ENCODE results near the gene AGAP2.

The AGAP2 gene

GRCh38 chr12:57782243-57782607 lies 43.7 kb upstream of the AGAP2 start:
- TF ChIP-seq TAF1 (IDR thresholded peaks at IDR 0.05; ENCODE audit: borderline replicate concordance, insufficient read depth, low read length) (no peak), REST (IDR thresholded peaks at IDR 0.05; ENCODE audit: insufficient read depth in 1 of 2, low read depth in 2 of 2, low read length in 2 of 2) (no peak), FOXP2 (optimal IDR thresholded peaks at IDR 0.05; ENCODE audit: borderline replicate concordance, extremely low read depth, extremely low read length, insufficient read depth) (no peak), POLR2AphosphoS5 (IDR thresholded peaks at IDR 0.05; ENCODE audit: low read depth, low read length) (no peak), SIN3A (IDR thresholded peaks at IDR 0.05; ENCODE audit: borderline replicate concordance, insufficient read depth, low read length) (no peak)

- no peak for TF ChIP-seq REST (IDR thresholded peaks at IDR 0.05; ENCODE audit: insufficient read depth in 1 of 2, low read depth in 2 of 2, low read length in 2 of 2)
- no peak for TF ChIP-seq SIN3A (IDR thresholded peaks at IDR 0.05; ENCODE audit: borderline replicate concordance, insufficient read depth, low read length)
- no peak for TF ChIP-seq TAF1 (IDR thresholded peaks at IDR 0.05; ENCODE audit: borderline replicate concordance, insufficient read depth, low read length)
- TF ChIP-seq FOXP2 (optimal IDR thresholded peaks at IDR 0.05; ENCODE audit: borderline replicate concordance, extremely low read depth, extremely low read length, insufficient read depth) = no peak
- no peak for TF ChIP-seq POLR2AphosphoS5 (IDR thresholded peaks at IDR 0.05; ENCODE audit: low read depth, low read length)
These were observed 43.3 kb upstream of the AGAP2 start for GRCh38 chr12:57781801-57782200.

GRCh38 chr12:57781244-57781643 lies 42.7 kb upstream of the AGAP2 start:
- TF ChIP-seq TAF1 (IDR thresholded peaks at IDR 0.05; ENCODE audit: borderline replicate concordance, insufficient read depth, low read length) = no peak
- no peak for TF ChIP-seq POLR2AphosphoS5 (IDR thresholded peaks at IDR 0.05; ENCODE audit: low read depth, low read length)

GRCh38 chr12:57780284-57780897 lies 41.8 kb upstream of the AGAP2 start:
- no peak for TF ChIP-seq SIN3A (IDR thresholded peaks at IDR 0.05; ENCODE audit: borderline replicate concordance, insufficient read depth, low read length)
- no peak for TF ChIP-seq TAF1 (IDR thresholded peaks at IDR 0.05; ENCODE audit: borderline replicate concordance, insufficient read depth, low read length)
- TF ChIP-seq POLR2AphosphoS5 (IDR thresholded peaks at IDR 0.05; ENCODE audit: low read depth, low read length) = no peak
- TF ChIP-seq REST (IDR thresholded peaks at IDR 0.05; ENCODE audit: insufficient read depth in 1 of 2, low read depth in 2 of 2, low read length in 2 of 2) = no peak

- TF ChIP-seq SIN3A (IDR thresholded peaks at IDR 0.05; ENCODE audit: borderline replicate concordance, insufficient read depth, low read length) (no peak), REST (IDR thresholded peaks at IDR 0.05; ENCODE audit: insufficient read depth in 1 of 2, low read depth in 2 of 2, low read length in 2 of 2) (no peak), TAF1 (IDR thresholded peaks at IDR 0.05; ENCODE audit: borderline replicate concordance, insufficient read depth, low read length) (no peak), FOXP2 (optimal IDR thresholded peaks at IDR 0.05; ENCODE audit: borderline replicate concordance, extremely low read depth, extremely low read length, insufficient read depth) (no peak), POLR2AphosphoS5 (IDR thresholded peaks at IDR 0.05; ENCODE audit: low read depth, low read length) (no peak)
These were observed 41.2 kb upstream of the AGAP2 start for GRCh38 chr12:57779736-57780135.
